Measurements from ENCODE around the gene TNP2.

GRCh38 chr16:11302977-11303376, 33.9 kb upstream of the TNP2 start:
- TF ChIP-seq NRF1 (conservative IDR thresholded peaks at IDR 0.05 in 1 of 2, IDR thresholded peaks at IDR 0.05 in 1 of 2) = no peak
- TF ChIP-seq MYC (IDR thresholded peaks at IDR 0.05; ENCODE audit: low read depth, low read length) = no peak
- TF ChIP-seq MYC (CRISPR knock-in tag; IDR thresholded peaks at IDR 0.05; ENCODE audit: borderline replicate concordance, low read depth) = no peak
- TF ChIP-seq ZSCAN32 (CRISPR knock-in tag; IDR thresholded peaks at IDR 0.05) = no peak
- TF ChIP-seq YBX1 (IDR thresholded peaks at IDR 0.05) = no peak
- no peak for TF ChIP-seq ZNF830 (CRISPR knock-in tag; IDR thresholded peaks at IDR 0.05)
- TF ChIP-seq SRSF1 (IDR thresholded peaks at IDR 0.05; ENCODE audit: low read depth, low read length) = no peak
- TF ChIP-seq TAF15 (IDR thresholded peaks at IDR 0.05; ENCODE audit: low read depth, low read length) = no peak
- no peak for TF ChIP-seq POLR2AphosphoS5 (IDR thresholded peaks at IDR 0.05; ENCODE audit: control insufficient read depth, insufficient read depth, low read depth, low read length)
- no peak for TF ChIP-seq HNRNPLL (IDR thresholded peaks at IDR 0.05; ENCODE audit: low read depth, low read length, poor library complexity, severe bottlenecking)
- TF ChIP-seq POLR2A (conservative IDR thresholded peaks at IDR 0.05) = no peak
- no peak for TF ChIP-seq ZZZ3 (IDR thresholded peaks at IDR 0.05)
- TF ChIP-seq FOXP1 (CRISPR knock-in tag; IDR thresholded peaks at IDR 0.05) = no peak
- TF ChIP-seq SP2 (IDR thresholded peaks at IDR 0.05; ENCODE audit: extremely low read depth, low read depth, low read length, poor library complexity, severe bottlenecking) = no peak
- no peak for TF ChIP-seq RERE (CRISPR knock-in tag; IDR thresholded peaks at IDR 0.05; ENCODE audit: borderline replicate concordance)

Data from K562 (cell line).